IPS-NIHi7 (cell line): Measurements from ENCODE around the gene PSENEN.
A peak's percentile ranks its signal among the peaks of the same experiment; 100 is the strongest.

Experiments used
- DNase-seq: peaks from one replicate; pipeline ENCODE4 v3.0.0; 2012; ENCODE audit warnings: mixed read lengths; ENCODE audit errors: extremely low spot score

Gene PSENEN, protein sequence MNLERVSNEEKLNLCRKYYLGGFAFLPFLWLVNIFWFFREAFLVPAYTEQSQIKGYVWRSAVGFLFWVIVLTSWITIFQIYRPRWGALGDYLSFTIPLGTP

DNA sequence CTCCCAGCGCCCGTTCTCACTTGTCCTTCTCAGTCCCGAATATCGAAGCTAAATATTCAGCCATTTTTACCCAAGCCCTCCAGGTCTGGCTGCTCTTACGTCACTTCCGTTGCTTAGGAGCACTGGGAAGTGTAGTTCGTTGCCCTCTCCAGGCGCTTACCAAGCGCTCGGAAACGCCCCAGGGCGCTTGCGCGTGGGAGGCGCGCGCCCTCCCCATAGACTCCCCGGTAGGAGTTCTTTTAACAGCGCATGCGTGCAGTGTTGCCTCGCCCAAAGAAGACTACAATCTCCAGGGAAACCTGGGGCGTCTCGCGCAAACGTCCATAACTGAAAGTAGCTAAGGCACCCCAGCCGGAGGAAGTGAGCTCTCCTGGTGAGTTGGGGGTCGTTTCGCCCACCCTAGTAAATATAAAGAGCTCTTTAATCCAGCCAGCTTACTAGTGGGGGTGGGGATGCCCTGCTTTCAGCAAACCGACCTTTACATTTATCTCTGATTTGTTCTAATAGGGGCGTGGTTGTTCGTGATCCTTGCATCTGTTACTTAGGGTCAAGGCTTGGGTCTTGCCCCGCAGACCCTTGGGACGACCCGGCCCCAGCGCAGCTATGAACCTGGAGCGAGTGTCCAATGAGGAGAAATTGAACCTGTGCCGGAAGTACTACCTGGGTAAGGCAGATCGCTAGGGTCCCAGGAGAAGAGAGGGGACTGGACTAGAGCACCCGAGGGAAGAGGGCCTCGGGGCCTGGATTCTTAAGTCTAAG is at the start of gene PSENEN, which contains the start of gene U2AF1L4:
Gene PSENEN, plus strand, starts transcription at position 324 of the 759 bp plus-strand sequence. Its CDS starts 280 bp downstream, at position 604.
Gene U2AF1L4, minus strand, starts transcription at position 91 of the 759 bp plus-strand sequence. Its CDS starts 27 bp downstream, at position 64.
- peak; percentile 84 for DNase-seq

DNA sequence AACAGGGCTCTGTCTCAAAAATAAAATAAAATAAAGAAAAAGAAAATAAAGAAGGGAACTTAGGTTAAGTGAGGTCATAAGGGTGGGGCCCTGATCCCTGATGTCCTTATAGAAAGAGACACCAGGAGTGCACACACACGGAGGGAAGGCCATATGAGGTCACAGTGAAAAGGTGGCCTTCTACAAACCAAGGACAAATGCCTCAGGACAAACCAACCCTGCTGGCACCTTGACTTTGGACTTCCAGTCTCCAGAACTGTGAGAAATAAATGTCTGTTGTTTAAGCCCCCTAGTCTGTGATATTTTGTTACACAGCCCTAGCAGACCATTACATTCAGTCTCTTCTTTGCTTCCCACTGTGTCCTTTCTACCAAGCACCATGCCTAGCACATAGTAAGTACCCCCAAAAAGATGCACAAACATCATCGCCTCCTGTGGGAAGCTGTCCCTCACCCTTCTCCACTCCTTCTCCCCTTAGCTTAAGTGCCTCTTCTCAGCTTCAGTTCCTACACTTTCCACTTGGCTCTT is 49.5 kb upstream of the PSENEN start:
- no peak for DNase-seq

- no peak for DNase-seq
Observed at GRCh38 chr19:35696835-35697234, 48.6 kb upstream of the PSENEN start.

DNA sequence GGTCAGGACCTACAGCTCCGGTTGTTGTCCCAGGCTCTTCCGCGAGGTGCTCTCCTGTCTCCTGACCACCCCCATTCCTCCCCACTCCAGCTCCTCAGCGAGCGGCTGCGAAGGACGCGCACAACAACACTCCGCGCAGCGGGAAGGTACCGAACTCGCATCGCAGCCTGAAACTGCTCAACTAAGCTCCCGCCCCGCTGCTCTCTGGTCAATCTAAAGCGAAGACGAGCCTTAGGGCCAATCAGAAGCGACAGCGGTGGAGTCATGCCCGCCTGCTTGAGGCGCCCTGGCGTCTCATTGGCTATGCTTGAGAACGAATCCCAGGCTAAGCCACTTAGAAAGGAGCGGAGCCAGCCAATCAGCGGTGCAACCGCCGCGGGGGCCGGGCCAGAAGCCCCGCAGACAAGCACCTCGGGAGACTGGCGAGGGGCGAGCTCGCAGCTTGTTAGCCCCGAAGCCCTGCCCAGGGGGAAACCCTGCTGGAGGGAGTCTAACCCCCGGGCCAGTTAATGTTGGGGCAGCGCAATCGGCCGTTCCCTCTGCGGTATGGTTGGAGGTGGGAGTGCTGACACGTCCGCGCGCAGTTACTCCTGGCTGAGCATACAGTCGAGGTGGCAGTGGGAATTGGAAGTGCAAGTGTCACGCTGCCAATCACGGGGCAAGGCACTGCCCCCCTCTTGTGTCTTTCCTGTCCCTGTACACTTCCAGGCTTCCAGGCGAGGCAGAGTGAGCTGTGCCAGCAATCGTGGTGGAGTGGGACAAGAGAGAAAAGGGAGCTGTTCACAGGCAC is 43.0 kb upstream of the PSENEN start:
- DNase-seq: peak; percentile 97

DNA sequence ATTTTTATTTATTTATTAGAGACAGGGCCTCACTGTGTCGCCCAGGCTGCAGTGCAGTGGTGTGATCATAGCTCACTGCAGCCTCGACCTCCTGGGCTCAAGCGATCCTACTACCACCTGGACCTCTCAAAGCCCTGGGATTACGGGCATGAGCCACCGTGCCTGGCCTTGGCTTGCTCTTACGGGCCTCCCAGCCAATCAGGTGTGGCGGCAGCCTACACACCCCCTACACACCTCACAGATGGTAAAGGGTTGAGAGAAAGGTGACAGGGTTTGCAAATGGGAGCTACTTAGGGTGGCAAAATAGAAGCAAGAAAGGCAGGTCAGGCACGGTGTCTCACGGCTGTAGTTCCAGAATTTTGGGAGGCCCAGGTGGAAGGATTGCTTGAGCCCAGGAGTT is 42.1 kb upstream of the PSENEN start:
- no peak for DNase-seq

DNA sequence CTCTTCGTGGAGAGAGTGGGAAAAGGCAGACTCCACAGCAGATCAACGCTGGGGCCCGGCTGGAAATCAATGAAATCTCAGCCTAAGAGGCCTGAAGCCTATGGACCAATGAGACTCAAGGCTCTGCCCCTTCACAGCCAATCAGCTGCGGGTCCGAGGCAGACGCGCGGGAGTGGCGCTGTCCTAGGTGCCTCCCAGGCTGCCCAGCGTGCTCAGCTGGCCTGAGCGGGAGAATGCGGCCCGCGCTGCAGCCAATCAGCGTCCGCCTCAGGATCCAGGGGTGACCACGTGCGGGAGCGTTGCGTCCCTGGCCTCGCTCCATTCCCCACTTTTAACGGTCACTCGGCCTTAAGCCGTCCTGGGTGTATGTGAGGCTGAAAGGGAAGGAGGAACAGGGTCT is 41.2 kb upstream of the PSENEN start, which contains the start of gene ZBTB32:
Gene ZBTB32, plus strand, starts transcription at position 341 of the 400 bp plus-strand sequence. CDS start 10,069 bp downstream, outside the sequence.
- DNase-seq: peak; percentile 90

GRCh38 chr19:35708391-35708790 is 37.1 kb upstream of the PSENEN start:
- DNase-seq: no peak

- DNase-seq: no peak
Observed at GRCh38 chr19:35710784-35711723, 34.4 kb upstream of the PSENEN start.

DNA sequence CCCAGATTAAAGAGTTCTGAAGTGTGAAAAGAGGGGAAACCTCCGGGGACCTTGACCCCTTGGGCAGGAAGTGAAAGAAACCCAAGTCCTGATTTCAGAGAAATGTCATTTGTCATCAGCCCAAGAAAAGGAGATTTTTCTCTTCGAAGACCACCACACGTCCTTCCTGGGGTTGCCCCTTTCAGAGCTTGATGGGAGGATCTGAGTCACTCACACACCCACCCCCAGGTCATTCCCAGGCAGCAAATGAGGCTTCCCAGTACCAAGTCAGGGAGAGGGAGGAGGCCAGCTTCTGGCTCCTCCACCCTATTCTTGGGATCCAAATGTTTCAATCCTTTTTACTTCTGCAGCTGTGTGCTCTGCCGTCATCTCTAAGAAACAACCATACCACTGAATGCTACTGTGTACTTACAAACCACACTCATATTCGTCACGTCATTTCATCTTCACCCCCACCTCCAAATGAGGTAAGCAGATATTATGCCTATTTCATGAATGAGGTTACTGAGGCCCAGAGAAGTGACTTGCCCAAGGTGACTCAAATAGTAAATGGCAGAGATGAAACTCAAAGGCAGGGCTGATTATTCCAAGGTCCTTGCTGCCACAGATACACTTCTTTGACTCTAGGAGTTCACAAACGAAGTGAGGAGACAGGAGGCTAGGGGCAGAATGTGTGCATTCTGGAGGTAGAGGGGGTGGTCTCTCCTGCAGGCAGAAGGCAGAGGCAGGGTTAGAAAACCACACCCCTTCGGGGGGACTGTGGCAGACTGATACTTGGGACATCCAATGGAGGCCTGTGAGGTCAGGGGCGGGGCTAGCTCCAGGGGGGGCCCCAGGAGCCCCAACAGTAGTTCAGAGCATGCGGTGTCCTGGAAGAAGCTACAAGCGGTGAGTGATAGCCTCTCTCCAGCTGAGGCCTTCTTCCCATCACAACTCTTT is 32.6 kb upstream of the PSENEN start:
- DNase-seq: peak; percentile 29

DNA sequence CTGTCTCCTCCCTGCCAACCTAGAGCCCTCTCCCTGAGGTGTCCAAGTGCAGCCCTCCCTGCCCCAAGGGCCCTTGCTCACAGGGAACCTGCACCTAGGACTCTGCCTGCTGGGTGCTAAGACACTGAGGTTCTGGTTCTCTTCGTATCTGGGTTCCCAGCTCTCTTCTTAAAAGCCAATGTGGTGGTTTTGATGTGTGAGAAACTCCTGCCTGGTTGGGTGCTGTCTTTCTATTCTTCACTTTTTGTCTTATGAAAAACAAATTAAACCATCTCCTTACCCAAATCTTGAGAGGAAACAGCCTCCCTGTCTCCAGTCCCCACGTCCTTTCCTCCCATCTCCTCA is 32.0 kb upstream of the PSENEN start:
- DNase-seq: no peak

GRCh38 chr19:35713904-35714495 is 31.5 kb upstream of the PSENEN start:
- no peak for DNase-seq

DNA sequence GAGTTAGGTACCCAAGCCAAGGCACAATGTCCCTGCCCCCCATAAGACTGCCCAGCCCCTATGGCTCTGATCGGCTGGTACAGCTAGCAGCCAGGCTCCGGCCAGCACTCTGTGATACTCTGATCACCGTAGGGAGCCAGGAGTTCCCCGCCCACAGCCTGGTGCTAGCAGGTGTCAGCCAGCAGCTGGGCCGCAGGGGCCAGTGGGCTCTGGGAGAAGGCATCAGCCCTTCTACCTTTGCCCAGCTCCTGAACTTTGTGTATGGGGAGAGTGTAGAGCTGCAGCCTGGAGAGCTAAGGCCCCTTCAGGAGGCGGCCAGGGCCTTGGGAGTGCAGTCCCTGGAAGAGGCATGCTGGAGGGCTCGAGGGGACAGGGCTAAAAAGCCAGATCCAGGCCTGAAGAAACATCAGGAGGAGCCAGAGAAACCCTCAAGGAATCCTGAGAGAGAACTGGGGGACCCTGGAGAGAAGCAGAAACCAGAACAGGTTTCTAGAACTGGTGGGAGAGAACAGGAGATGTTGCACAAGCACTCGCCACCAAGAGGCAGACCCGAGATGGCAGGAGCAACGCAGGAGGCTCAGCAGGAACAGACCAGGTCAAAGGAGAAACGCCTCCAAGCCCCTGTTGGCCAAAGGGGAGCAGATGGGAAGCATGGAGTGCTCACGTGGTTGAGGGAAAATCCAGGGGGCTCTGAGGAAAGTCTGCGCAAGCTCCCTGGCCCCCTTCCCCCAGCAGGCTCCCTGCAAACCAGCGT is 30.7 kb upstream of the PSENEN start:
- DNase-seq: peak; percentile 22

- DNase-seq: no peak
Observed at GRCh38 chr19:35715355-35715809, 30.1 kb upstream of the PSENEN start.

- peak; percentile 69 for DNase-seq
Observed at GRCh38 chr19:35715981-35716800, 29.3 kb upstream of the PSENEN start.

DNA sequence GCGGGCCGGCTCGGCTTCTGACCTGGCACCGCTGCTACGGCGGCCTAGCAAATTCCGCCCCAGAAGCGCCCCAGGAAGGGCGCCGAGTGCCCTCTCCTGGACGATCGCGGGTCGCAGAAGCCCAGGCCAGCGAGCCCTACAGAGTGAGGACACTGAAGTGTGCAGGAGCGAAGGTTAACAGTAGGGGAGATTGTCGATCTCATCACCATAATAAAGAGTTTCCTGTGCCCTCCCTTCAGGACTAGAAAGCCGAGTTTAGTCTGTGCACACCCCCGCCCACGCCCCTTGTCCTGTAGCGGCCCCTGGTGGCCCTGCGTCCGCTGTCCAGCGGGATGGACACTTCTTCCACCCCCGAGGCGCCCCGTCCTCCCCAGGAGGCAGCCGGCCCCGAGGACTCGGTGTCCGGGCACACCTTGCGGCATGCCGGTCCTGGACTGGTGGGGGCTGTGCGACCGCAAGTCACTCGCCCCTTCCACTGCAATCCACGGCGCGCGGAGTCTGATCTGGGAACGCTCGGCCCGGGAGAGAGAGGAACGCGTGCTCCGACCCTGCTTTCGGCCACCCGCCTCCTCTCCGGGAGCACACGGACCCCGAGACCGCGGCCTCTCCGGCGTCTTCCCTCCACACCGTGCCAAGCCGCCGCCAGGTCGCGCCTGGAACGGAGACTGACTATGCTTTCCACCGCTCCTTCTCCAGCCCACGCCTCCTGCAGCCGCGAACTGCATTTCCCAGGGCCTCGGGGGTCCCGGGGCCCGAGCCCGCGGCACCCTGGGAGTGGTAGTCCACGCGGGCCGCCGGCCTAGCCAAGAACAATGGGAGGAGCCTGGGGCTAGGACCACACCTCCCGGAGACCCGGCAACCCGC is 28.4 kb upstream of the PSENEN start:
- peak; percentile 86 for DNase-seq

DNA sequence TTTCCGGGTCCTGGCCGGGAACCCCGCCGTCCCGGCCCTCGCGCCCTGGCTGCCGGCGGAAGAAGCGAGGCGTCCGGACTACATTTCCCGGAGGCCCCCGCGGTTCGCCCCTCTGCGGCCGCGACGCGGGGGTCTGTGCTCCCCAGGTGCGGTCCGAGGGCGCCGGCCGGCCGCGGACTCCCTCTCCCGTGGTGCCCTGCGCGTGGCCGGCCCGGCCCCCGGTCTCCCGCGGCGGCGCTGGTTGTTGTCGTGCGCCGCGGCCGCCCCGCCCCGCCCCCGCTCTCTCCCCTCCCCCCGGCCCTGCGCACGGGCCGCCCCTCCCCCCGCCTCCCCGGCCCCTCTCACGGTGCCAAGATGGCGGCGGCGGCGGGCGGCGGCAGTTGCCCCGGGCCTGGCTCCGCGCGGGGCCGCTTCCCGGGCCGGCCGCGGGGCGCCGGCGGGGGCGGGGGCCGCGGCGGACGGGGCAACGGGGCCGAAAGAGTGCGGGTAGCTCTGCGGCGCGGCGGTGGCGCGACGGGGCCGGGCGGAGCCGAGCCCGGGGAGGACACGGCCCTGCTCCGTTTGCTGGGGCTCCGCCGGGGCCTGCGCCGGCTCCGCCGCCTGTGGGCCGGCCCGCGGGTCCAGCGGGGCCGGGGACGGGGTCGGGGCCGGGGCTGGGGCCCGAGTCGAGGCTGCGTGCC is 27.6 kb upstream of the PSENEN start, which contains the start of gene KMT2B:
Gene KMT2B, plus strand, starts transcription at position 339 of the 680 bp plus-strand sequence. Its CDS starts 16 bp downstream, at position 355.
- peak; percentile 98 for DNase-seq
